HEK293 (cell line): ENCODE results near the gene PGK2.

ENCODE experiments used
- PRDM2 ChIP-seq: fragments of 450-650 bp; formaldehyde crosslinking; IDR thresholded peaks from 2 replicates; pipeline ENCODE4 v1.5.1; 2016; ENCODE audit warnings: missing biosample characterization, missing genetic modification characterization, borderline replicate concordance
- TCF7L2 ChIP-seq: IDR thresholded peaks from 2 replicates; pipeline ENCODE4 v1.6.1; 2011; ENCODE audit warnings: low read depth, mild to moderate bottlenecking, inconsistent platforms, low read length, moderate library complexity, borderline replicate concordance
- ZNF24 ChIP-seq: fragments of 450-650 bp; formaldehyde crosslinking; IDR thresholded peaks from 2 replicates; pipeline ENCODE4 v1.5.1; 2016; ENCODE audit warnings: missing biosample characterization, missing genetic modification characterization
- ZNF501 ChIP-seq: fragments of 450-650 bp; formaldehyde crosslinking; IDR thresholded peaks from 2 replicates; pipeline ENCODE4 v1.5.1; 2016; ENCODE audit warnings: missing biosample characterization, missing genetic modification characterization
- ZNF510 ChIP-seq: fragments of 450-650 bp; formaldehyde crosslinking; IDR thresholded peaks from 2 replicates; pipeline ENCODE4 v1.5.1; 2018; ENCODE audit warnings: mild to moderate bottlenecking, missing genetic modification characterization, missing biosample characterization; ENCODE audit not compliant: insufficient replicate concordance

- TF ChIP-seq ZNF510 (tag by site-specific recombination) (no peak), PRDM2 (tag by site-specific recombination) (no peak), ZNF501 (tag by site-specific recombination) (no peak), ZNF24 (tag by site-specific recombination) (no peak), TCF7L2 (no peak)
These were observed 3.3 kb upstream of the PGK2 start for GRCh38 chr6:49790341-49790740.
